ENCODE data around the gene GOLGA6L7.
"Not testable (repeated sequence)": the region's sequence is repeated elsewhere in the genome, so short reads cannot be mapped to it uniquely, and the experiment has no call there.

Gene GOLGA6L7

GRCh38 chr15:28843520-28843919, 4.9 kb downstream of the GOLGA6L7 start:
- DNase-seq (ENCODE audit: low spot score), result not testable (repeated sequence)

GRCh38 chr15:28842210-28842609, 6.2 kb downstream of the GOLGA6L7 start:
- DNase-seq (ENCODE audit: low spot score), result not testable (repeated sequence)

GRCh38 chr15:28840285-28840684, 8.2 kb downstream of the GOLGA6L7 start:
- not testable (repeated sequence) for DNase-seq (ENCODE audit: low spot score)

- DNase-seq (ENCODE audit: low spot score), result not testable (repeated sequence)
These were observed 13.4 kb downstream of the GOLGA6L7 start for GRCh38 chr15:28834957-28835585.

GRCh38 chr15:28831897-28832587, 16.4 kb downstream of the GOLGA6L7 start:
- peak; percentile 61 for DNase-seq (ENCODE audit: low spot score)

GRCh38 chr15:28821420-28821819, 27.0 kb downstream of the GOLGA6L7 start:
- not testable (repeated sequence) for DNase-seq (ENCODE audit: low spot score)

GRCh38 chr15:28819930-28820295, 28.5 kb downstream of the GOLGA6L7 start:
- DNase-seq (ENCODE audit: low spot score), result not testable (repeated sequence)

- not testable (repeated sequence) for DNase-seq (ENCODE audit: low spot score)
These were observed 29.2 kb downstream of the GOLGA6L7 start for GRCh38 chr15:28819019-28819929.

GRCh38 chr15:28818168-28818567, 30.3 kb downstream of the GOLGA6L7 start:
- DNase-seq (ENCODE audit: low spot score), result not testable (repeated sequence)

GRCh38 chr15:28814059-28814458, 34.4 kb downstream of the GOLGA6L7 start:
- DNase-seq (ENCODE audit: low spot score), result not testable (repeated sequence)

- DNase-seq (ENCODE audit: low spot score), result not testable (repeated sequence)
These were observed 35.1 kb downstream of the GOLGA6L7 start for GRCh38 chr15:28813392-28813791.

GRCh38 chr15:28811852-28812550, 36.4 kb downstream of the GOLGA6L7 start:
- not testable (repeated sequence) for DNase-seq (ENCODE audit: low spot score)

GRCh38 chr15:28810444-28810843, 38.0 kb downstream of the GOLGA6L7 start:
- not testable (repeated sequence) for DNase-seq (ENCODE audit: low spot score)

GRCh38 chr15:28808136-28808535, 40.3 kb downstream of the GOLGA6L7 start:
- DNase-seq (ENCODE audit: low spot score), result not testable (repeated sequence)

GRCh38 chr15:28800366-28800765, 48.1 kb downstream of the GOLGA6L7 start:
- not testable (repeated sequence) for DNase-seq (ENCODE audit: low spot score)

GRCh38 chr15:28798234-28798633, 50.2 kb downstream of the GOLGA6L7 start:
- DNase-seq (ENCODE audit: low spot score), result not testable (repeated sequence)

GRCh38 chr15:28794231-28794630, 54.2 kb downstream of the GOLGA6L7 start:
- DNase-seq (ENCODE audit: low spot score), result not testable (repeated sequence)
